Right ventricle myocardium superior (tissue), 1 donor: Measurements from ENCODE around the gene ATM. TPM values are rescaled to one million over a fixed set of nuclear protein-coding genes. Genes with fewer than 3 reads are reported as not detected.
"Not testable (repeated sequence)": the region's sequence is repeated elsewhere in the genome, so short reads cannot be mapped to it uniquely, and the experiment has no call there.

Source experiments
- ATAC-seq: fragments of 200-7000 bp; cut with Tn5 transposase; one replicate; pipeline ENCODE4 v1.9.1; 2020; ENCODE audit warnings: mild to moderate bottlenecking; ENCODE audit not compliant: poor library complexity
- DNase-seq: peaks from one replicate; pipeline ENCODE4 v3.0.0-alpha.2; 2020
- intact Hi-C: fragments of 100-400 bp; cut with DNase I; formaldehyde crosslinking; loops from one replicate; pipeline ENCODE4 v1.11.2; 2022
- total RNA-seq: library from RNA; stranded (reverse); fragmentation: NEBNext Ultra II Directional; extraction: Animal tissue kit (Norgen Biotek cat#: 25700); gene quantifications from one replicate; pipeline ENCODE4 v1.2.1, GENCODE V29; 2021
- donor health status: DM: no; HTN: yes; CAD: no; lungs with severe emphysema.

Gene ATM
- total RNA-seq, 1 donor from 2014 or later: 27.1 TPM

DNA sequence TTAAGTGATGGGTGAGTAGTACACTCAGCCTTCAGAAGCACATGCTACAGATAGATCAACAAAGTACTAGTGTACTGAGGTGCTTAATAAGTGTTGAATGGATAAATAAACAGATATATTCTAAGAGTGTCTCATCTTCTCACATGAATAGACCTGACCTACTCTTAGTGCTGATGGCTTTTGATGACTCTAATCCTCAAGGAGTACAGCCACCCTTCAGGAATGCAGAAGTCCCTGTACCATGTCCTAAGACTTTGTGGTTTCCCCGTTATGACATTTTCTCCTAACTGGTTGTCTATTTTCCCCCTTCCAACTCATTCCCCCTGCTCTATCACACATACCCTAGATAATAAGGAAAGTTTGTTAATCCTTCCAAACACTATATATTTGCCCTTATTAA, 182.8 kb downstream of the ATM start:
- ATAC-seq (no peak), DNase-seq (no peak)
- intact Hi-C loops: no loop called here

DNA sequence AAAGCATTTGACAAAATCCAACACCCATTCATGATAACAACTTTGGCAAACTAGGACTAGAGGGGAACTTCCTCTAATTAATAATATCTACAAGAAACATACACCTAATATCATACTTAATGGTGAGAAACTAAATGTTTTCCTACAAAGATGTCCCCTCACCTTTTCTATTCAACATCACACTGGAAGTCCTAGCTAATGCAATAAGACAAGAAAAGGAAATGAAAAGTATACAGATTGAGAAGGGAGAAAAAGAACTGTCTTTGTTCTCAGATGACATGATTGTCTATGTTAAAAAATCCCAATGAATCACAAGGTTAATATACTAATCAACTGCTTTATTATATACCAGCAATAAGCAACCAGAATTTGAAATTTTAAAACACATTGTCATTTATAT, 192.1 kb downstream of the ATM start:
- DNase-seq (no peak), ATAC-seq (no peak)
- intact Hi-C loops: loop anchor here (5.0 kb wide), 1 partner anchor 232 kb away; no protein-coding TSS in a partner anchor

DNA sequence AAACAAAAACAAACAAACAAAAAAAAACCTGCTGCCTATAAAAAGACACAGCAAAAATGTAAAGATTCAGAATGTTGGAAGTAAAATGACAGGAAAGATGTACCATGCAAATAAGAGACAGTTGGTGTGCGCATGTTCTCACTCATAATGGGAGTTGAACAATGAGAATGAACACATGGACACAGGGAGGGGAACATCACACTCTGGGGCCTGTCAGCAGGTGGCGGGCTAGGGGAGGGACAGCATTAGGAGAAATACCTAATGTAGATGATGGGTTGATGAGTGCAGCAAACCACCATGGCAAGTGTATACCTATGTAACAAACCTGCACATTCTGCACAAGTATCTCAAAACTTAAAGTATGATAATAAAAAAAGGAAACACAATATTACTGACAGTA, 194.7 kb downstream of the ATM start:
- intact Hi-C loops: loop anchor here (5.0 kb wide), 1 partner anchor 230 kb away; no protein-coding TSS in a partner anchor
- ATAC-seq: peak; percentile 29
- not testable (repeated sequence) for DNase-seq

Other genes with a start within 250 kb of the ATM start
- gene CUL5, start 214.2 kb upstream of the ATM start, total RNA-seq: 37.6 TPM
- 417 TPM for gene ACAT1, start 101.5 kb upstream of the ATM start, total RNA-seq
- 6.9 TPM for gene NPAT, start 429 bp upstream of the ATM start, total RNA-seq
- gene C11orf65, start 244.5 kb downstream of the ATM start, total RNA-seq: 0.56 TPM